Dedifferentiated amniotic fluid mesenchymal stem cell (primary cell): ENCODE measurements around the gene LRRTM1.

Experiments used
- DNase-seq: peaks from one replicate; pipeline ENCODE4 v3.0.0-alpha.2; 2016; ENCODE audit errors: extremely low spot score

LRRTM1 gene, protein sequence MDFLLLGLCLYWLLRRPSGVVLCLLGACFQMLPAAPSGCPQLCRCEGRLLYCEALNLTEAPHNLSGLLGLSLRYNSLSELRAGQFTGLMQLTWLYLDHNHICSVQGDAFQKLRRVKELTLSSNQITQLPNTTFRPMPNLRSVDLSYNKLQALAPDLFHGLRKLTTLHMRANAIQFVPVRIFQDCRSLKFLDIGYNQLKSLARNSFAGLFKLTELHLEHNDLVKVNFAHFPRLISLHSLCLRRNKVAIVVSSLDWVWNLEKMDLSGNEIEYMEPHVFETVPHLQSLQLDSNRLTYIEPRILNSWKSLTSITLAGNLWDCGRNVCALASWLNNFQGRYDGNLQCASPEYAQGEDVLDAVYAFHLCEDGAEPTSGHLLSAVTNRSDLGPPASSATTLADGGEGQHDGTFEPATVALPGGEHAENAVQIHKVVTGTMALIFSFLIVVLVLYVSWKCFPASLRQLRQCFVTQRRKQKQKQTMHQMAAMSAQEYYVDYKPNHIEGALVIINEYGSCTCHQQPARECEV

DNA sequence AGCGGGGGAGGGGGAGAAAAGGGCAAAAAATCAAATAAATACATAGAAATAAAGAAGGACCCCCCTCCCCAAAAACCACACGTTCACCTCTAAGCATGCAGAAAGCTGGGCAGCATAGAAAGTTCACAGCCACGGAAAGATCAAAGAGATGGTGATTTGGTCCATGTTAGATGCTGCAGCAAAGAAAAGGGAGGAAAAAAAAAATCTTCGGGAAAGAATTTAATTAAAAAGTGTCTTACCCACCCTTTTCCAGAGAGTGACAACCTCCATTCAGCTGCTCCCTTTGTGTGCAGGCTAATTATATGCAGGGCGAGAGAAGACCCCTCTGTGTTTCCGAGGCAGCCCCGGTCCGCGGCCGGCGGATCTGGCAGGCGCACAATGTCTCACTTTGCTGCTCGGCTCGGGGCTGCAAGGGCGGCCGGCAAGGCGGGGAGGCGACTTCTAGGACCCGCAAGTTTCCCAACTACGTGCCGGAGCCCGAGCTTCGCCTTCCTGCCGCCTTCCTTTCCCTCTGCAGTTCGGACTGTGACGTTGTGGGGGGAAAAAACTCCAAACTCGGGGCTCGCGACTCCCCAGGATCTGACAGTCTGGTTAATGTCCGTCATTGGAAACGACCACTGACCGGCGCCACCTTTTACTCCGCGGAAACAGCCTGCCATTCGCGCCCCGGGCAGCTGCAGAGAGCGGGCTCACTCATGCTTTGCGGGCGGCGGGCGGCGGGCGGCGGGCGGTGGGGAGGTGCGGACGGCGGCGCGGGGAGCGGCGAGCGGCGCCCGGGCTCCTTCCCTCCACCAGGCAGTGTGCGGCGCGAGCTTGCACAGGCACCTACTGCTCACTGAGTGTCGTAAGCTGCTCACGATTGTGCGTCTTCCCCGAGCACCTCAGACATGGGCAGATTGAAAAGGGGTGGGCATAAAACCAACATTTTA lies at the start of gene LRRTM1:
TSS of gene LRRTM1 (minus strand) at position 844 of the 929 bp plus-strand sequence. CDS start 933 bp downstream, outside the sequence.
- no peak for DNase-seq

DNA sequence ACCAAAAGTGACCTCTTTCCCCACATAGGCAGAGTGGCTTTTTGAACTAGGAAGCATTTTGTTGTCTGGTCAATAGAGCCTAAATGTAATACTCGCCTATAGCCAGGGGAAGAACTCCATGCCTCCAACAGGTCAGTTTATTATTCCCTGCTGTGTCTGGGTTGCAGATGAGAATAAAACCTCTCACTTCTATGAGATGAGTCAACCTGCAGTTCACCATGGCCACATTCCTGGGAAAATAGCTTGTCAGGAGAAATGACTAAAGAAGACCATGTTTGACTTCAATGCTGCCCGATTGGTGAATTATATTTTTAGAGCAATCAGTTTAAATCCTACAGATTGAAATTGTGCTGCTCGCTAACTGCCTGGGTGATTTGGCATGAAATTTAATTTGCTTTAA lies 46.7 kb upstream of the LRRTM1 start:
- DNase-seq, result no peak

DNA sequence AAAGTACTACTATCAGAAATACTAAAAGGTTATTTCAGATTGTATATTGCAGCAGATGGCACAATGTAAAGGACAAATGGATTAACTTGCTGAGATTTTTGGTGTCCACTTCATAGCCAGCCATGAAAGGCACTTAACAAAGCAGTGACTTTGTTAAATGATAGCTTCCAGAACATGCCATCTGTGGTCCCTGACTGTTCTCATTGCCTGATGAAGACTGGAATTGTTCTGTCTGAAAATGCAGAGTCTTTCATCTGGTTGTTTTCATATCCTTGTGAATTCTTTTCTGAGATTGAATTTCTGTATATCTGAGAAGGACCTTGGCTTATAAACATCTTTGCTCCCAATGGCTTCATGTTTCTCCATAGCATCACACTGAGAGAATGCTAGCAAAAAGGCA lies 44.4 kb upstream of the LRRTM1 start:
- DNase-seq, result no peak

DNA sequence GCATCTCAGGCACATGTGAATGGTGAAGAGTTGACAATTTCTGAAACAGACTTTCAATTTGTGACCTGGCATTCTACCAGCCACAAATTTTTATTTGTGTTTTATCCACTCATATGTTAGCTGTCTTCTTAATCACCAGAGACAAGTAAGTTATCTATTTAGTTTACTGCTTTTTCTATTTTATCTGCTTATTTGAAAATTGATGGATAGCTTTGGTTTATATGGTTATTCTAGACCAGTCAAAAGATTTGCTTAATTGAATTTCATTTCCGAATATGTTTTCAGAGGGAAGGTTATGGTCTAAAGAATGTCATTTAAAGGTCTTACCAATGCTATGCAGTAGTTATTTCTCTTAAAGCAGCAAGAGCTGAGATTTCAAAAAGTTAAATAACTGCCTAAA lies 43.5 kb upstream of the LRRTM1 start:
- DNase-seq, result no peak

DNA sequence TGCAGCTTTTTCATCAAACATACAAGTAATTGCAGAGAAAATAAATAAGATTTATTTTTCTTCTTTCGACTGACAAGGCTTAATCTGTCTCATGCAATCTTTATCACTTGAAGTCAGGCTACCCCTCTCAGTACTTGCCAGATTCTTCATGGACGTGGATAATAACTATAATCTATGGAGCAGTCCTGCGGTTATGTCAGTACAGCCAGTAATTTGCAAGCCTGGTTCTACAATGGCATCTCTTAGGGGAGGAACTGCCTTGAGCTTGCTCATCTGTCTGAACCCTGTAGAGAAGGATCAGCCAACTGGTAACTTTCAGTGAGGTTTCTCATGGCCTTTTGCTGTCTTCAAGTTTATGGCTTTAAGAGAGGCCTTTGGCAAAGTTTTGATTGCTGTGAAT lies 35.5 kb upstream of the LRRTM1 start:
- DNase-seq, result no peak

DNA sequence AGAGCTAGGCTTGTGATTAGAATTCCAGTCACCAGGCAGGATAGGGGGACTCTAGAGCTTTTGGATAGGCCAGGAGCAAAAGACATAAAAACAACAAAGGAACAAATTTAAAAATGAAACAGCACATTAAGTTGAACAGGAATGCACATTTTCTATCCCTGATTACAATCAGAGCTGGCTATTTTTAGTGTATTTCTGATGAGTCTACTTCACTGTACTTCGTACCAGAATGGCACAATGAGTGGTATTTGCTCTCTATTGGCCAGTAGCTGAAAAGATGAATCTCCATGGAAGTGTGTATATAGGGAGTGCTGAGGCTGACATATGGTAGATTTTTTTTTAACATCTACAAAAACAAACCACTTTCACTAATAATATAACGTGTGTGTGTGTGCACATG lies 34.2 kb upstream of the LRRTM1 start:
- DNase-seq, result no peak

DNA sequence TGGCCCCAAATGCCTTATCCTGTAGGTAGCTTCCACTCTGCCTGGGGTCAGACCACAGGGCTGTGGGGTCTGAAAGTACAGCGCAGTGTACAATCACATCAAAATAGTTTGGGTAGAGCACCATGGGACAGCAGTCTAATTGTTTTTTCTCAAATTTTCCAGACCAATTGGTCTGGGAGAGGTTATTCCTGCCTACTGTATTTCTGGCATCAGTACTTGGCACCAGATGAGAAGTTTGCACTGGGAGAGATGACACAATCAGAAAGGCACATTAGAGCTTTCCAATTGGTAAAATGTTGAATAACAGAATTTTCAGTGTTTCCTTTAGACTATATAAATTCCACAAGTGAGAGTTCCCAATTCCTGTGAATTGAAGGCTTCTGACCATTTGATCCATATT lies 30.9 kb upstream of the LRRTM1 start:
- no peak for DNase-seq

DNA sequence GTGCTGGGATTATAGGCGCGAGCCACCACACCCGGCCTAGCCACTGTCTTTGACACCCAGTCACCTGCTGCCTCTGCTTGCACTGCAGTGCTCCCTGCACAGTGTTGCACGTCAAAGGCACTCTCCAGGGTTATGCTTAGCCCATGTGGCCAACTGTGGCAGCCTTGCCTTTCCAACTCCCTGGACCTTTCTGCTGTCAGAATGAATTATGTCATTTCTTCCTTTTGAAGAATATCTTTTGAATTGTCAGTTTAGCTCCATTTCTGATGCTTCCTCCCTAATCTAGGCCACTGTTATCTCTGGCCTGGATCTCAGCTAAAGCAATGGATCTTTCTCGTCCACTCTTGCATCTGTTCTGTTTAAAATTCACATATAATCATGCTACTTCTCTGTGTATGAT lies 29.3 kb upstream of the LRRTM1 start:
- no peak for DNase-seq

DNA sequence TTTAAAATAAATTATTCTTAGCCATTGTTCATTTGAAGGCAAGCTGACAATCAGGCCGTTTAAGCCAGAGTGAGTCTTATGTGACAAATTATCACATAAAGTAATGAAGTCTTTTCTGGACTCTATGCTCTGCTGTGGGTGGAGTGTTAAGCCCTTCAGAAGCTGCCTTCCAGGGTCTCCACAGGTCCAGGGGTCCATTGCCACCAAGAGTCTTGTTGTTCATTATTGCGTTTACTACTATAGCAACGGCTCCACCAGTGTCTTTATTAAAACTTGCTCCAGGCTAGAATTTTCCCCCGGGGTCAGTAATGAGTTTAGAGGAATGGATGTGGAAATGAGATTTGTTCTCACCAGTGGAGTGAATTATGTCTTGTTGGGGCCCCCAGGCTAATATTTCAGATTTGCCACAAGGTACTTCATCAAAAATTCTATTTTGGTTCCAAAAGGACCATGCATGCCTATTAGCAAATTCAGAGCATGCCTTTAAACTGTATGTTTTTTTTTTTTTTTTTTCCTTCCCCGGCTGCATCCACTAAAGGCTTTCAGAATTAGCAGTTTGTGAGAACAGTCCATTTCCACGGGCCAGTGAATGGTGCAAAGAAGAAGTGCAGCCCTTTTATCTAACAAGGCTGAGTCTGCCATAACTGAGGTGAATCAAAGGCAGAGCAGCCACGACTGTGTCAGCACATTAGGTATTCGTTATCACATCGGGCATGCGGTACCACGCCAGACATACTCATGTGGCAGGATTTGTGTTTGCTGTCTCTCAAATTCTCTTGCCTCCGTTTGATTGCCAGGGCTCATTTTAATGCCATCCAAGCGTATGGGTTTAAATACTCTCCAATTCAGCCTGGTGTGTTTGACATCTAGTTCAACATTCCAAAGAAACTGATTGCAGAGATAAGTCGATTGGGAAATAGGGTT lies 26.2 kb upstream of the LRRTM1 start:
- no peak for DNase-seq

DNA sequence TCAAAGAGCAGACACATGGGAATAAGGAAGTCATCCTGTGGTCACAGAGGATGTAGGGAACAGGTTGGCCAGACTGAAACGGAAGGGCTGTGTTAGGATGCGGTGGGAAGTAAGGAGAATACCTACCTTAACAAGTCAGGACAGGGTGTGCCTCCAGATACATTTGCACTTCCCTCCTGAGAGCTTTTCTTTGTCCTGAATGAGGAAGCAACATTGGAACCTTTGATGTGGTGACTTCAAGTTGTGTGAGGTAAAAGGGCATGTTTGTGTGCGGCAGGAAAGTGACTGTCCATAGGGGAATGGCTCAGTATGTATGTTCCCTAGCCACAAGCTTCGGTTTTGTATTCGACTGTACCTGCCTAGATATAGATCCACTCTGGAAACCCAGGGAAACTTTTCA lies 24.9 kb upstream of the LRRTM1 start:
- no peak for DNase-seq

DNA sequence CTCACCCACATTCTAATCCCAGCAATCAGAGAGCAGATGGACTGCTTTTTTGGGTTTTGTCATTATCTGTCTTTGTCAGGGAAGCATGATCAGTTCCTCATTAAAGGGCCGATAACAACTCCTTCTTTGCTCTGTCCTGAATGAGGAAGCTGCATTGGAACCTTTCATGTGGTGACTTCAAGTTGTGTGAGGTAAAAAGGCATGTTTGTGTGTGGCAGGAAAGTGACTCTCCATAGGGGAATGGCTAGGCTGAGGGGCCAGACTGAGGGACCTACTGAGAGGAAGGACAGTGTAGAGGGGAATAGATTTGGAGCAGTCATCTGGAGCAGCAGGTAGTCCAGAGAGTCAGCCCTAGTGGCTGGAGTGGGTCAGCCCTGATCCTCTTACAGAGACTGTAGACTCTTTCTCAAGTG lies 23.6 kb upstream of the LRRTM1 start:
- no peak for DNase-seq

DNA sequence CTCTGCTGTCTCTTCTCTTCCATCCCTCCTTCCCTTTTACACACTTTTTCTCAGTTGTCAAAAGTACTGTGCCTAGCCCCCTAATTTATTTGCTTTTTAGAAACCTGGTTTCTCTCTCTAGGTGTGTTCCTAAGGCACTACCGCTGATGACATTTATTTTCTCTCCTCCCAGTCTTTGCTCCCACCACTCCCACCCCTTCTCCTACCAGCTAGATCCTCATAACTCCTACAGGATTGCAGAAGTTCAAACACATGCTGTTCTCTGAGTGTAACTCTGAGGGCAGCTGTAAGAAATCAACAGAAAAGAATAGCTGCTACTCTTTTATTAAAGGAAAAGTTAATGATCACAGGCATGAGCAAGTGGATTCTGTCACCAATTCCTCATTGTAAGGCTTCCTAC lies 22.3 kb upstream of the LRRTM1 start:
- no peak for DNase-seq

DNA sequence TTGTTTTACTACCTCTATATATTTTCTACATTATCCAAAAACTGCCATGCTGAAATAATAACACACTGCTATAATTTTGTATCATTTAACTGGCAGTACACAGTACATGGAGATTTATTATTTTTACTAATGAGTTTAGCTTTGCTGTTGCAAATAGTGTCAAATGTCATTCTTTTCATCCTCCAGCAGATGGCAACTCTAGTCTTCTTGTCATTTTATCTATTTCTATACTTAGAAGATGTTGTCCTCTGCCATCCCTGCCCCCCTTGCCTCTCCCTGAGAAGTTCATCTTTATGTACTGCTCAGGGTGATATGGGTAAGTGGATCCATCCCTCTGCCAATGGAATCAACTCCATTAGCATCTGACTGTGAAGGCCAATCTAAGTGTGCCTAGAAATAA lies 21.7 kb upstream of the LRRTM1 start:
- DNase-seq, result no peak

DNA sequence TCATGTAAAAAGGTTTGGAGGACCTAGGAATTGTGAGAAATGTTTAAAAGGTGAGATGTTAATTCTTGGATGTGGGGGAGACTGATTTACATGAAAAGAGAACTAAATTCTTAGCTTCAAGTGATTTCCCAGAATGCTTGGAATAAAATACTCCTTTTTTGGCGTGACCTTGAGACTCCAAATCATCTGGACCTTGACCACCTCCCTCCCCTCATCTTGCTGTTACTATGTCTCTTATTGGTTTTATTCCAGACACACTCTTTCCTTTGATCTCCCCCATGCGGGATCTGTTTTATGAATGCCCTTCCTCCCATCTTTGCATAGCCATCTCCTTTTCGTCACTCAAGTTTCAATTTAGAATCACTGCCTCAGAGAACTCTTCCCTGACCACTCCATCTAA lies 20.0 kb upstream of the LRRTM1 start:
- no peak for DNase-seq

DNA sequence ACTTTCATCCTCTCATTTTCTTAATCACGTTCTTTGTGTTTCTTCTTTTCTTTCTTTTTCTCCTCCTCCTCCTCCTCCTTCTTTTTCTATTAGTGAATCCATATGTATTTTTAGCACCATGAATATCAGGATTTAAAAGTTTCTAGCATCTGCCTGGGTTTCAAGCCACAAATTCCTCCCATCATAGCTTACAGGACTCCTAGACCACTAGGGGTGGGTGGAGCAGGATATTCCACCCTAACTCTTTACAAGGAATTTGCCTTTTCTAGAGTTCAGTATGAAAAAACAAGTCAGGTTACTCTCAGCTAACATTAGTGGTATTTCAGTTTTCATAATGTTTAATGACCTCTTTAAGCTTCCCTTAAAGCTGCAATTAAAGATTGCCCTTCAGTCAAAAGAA lies 19.1 kb upstream of the LRRTM1 start:
- no peak for DNase-seq

DNA sequence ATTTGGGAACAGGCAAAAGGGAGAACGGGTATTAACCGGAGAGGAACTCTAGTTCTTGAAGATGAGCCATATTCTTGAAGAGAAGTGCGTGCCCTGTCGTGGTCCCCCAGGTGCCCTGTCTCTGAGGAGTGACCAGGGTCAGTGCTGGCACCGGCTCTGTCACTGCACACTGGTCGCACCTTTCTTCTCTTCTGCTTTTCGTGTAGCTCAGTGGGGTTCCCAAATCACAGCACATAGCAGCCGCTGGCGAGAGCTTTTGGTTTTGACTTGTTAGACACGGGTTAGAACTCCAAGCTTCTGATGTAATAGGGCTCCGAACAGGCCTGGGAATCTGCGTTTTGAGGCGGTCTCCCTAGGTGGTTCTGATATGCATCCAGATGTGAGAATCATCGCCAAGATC lies 18.4 kb upstream of the LRRTM1 start:
- no peak for DNase-seq

DNA sequence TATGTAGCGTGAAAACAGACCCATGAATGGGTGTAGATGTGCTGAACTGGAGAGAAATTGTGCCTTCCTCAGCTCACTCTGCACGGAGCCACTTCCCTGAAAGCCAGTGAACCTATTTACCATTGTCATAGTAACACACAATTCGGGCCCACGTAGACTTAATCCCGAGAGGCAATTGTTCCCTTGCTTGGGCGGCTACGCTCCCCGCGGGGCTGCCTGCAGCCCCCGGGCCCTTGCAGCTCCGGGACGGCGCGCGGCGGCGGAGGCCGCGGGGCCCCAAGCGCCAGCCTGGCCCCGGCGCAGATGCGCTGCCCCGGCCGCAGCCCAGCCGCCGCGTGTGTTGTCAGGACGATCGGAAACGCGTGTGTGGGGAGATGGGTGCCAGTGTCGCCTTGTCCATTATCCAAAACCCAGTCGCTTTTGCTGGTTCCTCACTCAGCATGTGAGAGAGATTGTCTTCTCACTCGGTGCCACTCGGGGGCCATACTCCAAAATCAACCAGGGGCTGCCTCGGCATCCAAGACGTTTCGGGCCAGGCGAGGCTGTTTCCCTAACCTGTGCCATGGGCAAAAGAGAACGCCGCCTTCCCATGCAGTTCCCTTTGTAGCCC lies 17.9 kb upstream of the LRRTM1 start:
- no peak for DNase-seq

DNA sequence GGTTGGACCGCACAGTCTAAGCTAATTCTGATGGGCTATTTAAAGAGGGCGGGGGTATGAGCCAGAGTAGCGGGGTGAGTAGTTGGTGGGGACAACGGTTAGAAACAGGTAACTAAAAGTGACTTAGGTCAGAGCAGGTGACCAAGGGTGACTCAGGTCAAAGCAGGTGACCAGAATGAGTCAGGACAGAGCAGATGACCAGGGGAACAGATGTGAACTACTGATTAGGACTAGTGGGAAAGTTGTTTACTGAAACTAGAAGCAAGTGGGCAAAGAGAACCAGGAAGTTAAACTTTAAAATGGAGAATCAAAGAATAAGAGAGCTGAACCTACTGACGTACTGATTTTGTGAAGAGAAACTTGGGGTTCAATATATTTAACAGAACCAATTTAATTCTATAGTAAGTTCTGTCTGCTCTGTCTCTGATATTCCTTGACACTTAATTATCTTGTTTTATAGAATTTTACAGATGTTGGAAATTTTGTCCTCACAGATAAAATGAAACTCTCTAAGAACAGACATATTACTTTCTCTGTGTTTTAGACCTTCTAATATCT lies 7.8 kb upstream of the LRRTM1 start:
- DNase-seq, result no peak

DNA sequence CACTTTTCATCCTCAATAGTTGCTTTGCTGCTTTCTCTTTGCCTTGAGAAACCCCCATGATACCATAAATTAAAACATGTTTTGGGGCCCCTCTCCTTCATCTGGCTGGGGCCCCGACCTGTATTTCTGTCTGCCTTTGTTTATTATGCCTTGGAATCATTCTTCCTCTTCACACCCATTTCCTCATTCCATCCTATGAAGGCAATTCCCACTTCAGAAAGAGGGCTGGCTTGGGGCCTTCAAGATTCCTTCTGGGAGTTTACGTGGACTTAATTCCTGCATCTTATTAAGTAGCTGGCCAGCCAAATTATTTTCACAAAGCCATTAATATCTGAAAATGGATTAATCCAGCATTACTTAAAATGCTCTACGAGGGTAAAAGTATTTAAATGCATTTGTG lies 6.8 kb upstream of the LRRTM1 start:
- DNase-seq, result no peak

DNA sequence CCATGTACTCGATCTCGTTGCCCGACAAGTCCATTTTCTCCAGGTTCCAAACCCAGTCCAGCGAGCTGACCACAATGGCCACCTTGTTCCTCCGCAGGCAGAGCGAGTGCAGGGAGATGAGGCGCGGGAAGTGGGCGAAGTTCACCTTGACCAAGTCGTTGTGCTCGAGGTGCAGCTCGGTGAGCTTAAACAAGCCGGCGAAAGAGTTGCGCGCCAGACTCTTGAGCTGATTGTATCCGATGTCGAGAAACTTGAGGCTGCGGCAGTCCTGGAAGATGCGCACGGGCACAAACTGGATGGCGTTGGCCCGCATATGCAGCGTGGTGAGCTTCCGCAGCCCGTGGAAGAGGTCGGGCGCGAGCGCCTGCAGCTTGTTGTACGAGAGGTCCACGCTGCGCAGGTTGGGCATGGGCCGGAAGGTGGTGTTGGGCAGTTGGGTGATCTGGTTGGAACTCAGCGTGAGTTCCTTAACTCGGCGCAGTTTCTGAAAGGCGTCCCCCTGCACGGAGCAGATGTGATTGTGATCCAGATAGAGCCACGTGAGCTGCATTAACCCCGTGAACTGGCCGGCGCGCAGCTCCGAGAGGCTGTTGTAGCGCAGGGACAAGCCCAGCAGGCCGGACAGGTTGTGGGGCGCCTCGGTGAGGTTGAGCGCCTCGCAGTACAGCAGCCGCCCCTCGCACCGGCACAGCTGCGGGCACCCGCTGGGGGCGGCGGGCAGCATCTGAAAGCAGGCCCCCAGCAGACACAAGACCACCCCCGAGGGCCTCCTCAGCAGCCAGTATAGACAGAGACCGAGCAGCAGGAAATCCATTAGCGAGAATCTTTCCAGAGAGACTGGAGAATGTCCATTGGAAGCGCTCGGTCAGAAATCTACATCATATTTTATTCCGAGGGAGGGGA lies 1.3 kb downstream of the LRRTM1 start:
- DNase-seq, result no peak
